K562 (cell line): ENCODE measurements around the gene PRKAG1. TPM values are rescaled to one million over a fixed set of nuclear protein-coding genes. Genes with fewer than 3 reads are reported as not detected.

Experiments
- ATAC-seq: fragments of 200-7000 bp; cut with Tn5 transposase; 3 replicates; pipeline ENCODE4 v1.9.1; 2020; ENCODE audit warnings: moderate library complexity
- BruUV-seq: library from RNA; stranded (reverse); fragments of 400-500 nt; replicated peaks from 2 replicates; lab custom pipeline; 2021; lab: Mats Ljungman, UMichigan
- CTCF ChIA-PET: fragments of 300-600 bp; formaldehyde crosslinking; extraction: SDS; loops from one replicate; lab custom pipeline; 2021; ENCODE audit warnings: low intra/inter-chr PET ratio; lab: Yijun Ruan, JAX
- POLR2A ChIA-PET: fragments of 300-600, 350-650 bp; sonication (Branson Sonifier 250); formaldehyde crosslinking; extraction: SDS; loops from one replicate; lab custom pipeline; 2021; ENCODE audit warnings: antibody characterized with exemption, inconsistent platforms; lab: Yijun Ruan, JAX
- DNase-seq, 4 experiments: peaks; one replicate each; pipeline versions ENCODE4 v3.0.0 to v3.0.0-alpha.2; 2011 to 2018; ENCODE audit warnings: low spot score in 3 of 4, mixed read lengths in 3 of 4; ENCODE audit errors: extremely low read depth in 1 of 4
- FAIRE-seq: peaks from 2 replicates; lab custom pipeline; 2011; peaks lifted over from hg19 to GRCh38; lab: Jason Lieb, UNC
- H2AFZ ChIP-seq: 2 replicates; pipeline ENCODE4 v1.6.0; 2011; ENCODE audit warnings: low read depth, low read length, control low read depth, inconsistent platforms
- H3K27ac ChIP-seq: fragments of 200-600 bp; 3 replicates; pipeline ENCODE4 v1.8.0; 2011; ENCODE audit warnings: low read depth, mild to moderate bottlenecking, control low read depth, inconsistent platforms, low read length, moderate library complexity, mixed read lengths; ENCODE audit errors: extremely low read depth
- H3K27me3 ChIP-seq, 2 experiments: fragments of 300-600 bp in 1 of 2; 2 replicates in 1 of 2; 3 replicates in 1 of 2; pipeline versions ENCODE4 v1.6.0 to v1.8.0; 2011; ENCODE audit warnings: inconsistent platforms in 2 of 2, low read length in 2 of 2, mild to moderate bottlenecking in 1 of 2, mixed read lengths in 1 of 2, moderate library complexity in 1 of 2; ENCODE audit not compliant: control insufficient read depth in 2 of 2, insufficient read depth in 2 of 2
- H3K36me3 ChIP-seq: fragments of 300-600 bp; 3 replicates; pipeline ENCODE4 v1.8.0; 2011; ENCODE audit warnings: mild to moderate bottlenecking, low read length, inconsistent platforms; ENCODE audit not compliant: control insufficient read depth, insufficient read depth
- H3K4me1 ChIP-seq, 2 experiments: fragments of 200-600 bp in 1 of 2; replicated peaks in 1 of 2; 2 replicates in 1 of 2; 3 replicates in 1 of 2; pipeline versions ENCODE4 v1.5.1 to v1.8.0; 2011; ENCODE audit warnings: inconsistent platforms in 2 of 2, low read length in 2 of 2, mild to moderate bottlenecking in 1 of 2, mixed read lengths in 1 of 2, moderate library complexity in 1 of 2; ENCODE audit not compliant: control insufficient read depth in 2 of 2, insufficient read depth in 2 of 2
- H3K4me2 ChIP-seq: 2 replicates; pipeline ENCODE4 v1.6.1; 2011; ENCODE audit warnings: low read length, control low read depth, inconsistent platforms, mixed read lengths; ENCODE audit not compliant: insufficient read depth
- H3K4me3 ChIP-seq: fragments of 200-600 bp; sonication (generic), shearing (Covaris generic); 2 replicates; pipeline ENCODE4 v1.5.1; 2016; ENCODE audit warnings: control low read depth, inconsistent platforms
- H3K79me2 ChIP-seq: fragments of 200-600 bp; 3 replicates; pipeline ENCODE4 v1.8.0; 2011; ENCODE audit warnings: low read length, inconsistent platforms; ENCODE audit not compliant: control insufficient read depth, insufficient read depth
- H3K9ac ChIP-seq, 2 experiments: 2 replicates each; pipeline versions ENCODE4 v1.6.0 to v1.6.1; 2011; ENCODE audit warnings: low read depth in 2 of 2, low read length in 2 of 2, control low read depth in 1 of 2, inconsistent platforms in 1 of 2, mild to moderate bottlenecking in 1 of 2, mixed read lengths in 1 of 2; ENCODE audit not compliant: insufficient read depth in 1 of 2
- H3K9me1 ChIP-seq: one replicate; pipeline ENCODE4 v1.6.0; 2011; ENCODE audit warnings: inconsistent platforms, mild to moderate bottlenecking, low read length, moderate library complexity; ENCODE audit not compliant: control insufficient read depth, insufficient read depth
- H3K9me3 ChIP-seq: replicated peaks from 2 replicates; pipeline ENCODE4 v1.5.1; 2011; ENCODE audit warnings: low read depth, low read length, inconsistent platforms; ENCODE audit not compliant: control insufficient read depth, insufficient read depth
- H4K20me1 ChIP-seq: replicated peaks from 2 replicates; pipeline ENCODE4 v1.6.1; 2011; ENCODE audit warnings: low read length, inconsistent platforms, mixed read lengths; ENCODE audit not compliant: control insufficient read depth, insufficient read depth
- ATF6 ChIP-seq: sonication (generic); formaldehyde crosslinking; IDR thresholded peaks from 2 replicates; pipeline ENCODE4 v1.4.0; 2020; ENCODE audit warnings: mild to moderate bottlenecking, missing genetic modification reagents
- EGR1 ChIP-seq: fragments of 450-650 bp; conservative IDR thresholded peaks from 2 replicates; pipeline ENCODE4 v1.6.1; 2017; ENCODE audit warnings: mild to moderate bottlenecking
- ERF ChIP-seq: fragments of 450-650 bp; formaldehyde crosslinking; IDR thresholded peaks from 2 replicates; pipeline ENCODE4 v1.4.0; 2020; ENCODE audit warnings: mild to moderate bottlenecking, mixed read lengths
- FOXJ2 ChIP-seq: fragments of 200-800 bp; sonication (Bioruptor generic); IDR thresholded peaks from 2 replicates; pipeline ENCODE4 v1.6.1; 2016; ENCODE audit warnings: missing genetic modification characterization, missing compliant biosample characterization
- GABPB2 ChIP-seq: fragments of 250-450 bp; sonication (Bioruptor Pico); conservative IDR thresholded peaks from 2 replicates; pipeline ENCODE4 v1.5.1; 2021; ENCODE audit warnings: mild to moderate bottlenecking
- MYC ChIP-seq, 2 experiments: fragments of 250-450 bp in 1 of 2; sonication (Bioruptor Pico) in 1 of 2; IDR thresholded peaks; 2 replicates each; pipeline versions ENCODE4 v1.5.1 to v1.6.1; 2012 to 2021; ENCODE audit warnings: low read depth in 2 of 2, borderline replicate concordance in 1 of 2, improper control_type of control experiment in 1 of 2, low read length in 1 of 2, mild to moderate bottlenecking in 1 of 2, moderate library complexity in 1 of 2
- NRF1 ChIP-seq, 2 experiments: fragments of 450-650 bp; IDR thresholded peaks in 1 of 2; conservative IDR thresholded peaks in 1 of 2; 2 replicates each; pipeline ENCODE4 v1.6.1; 2014; ENCODE audit warnings: mild to moderate bottlenecking in 2 of 2
- PHF20 ChIP-seq: fragments of 450-650 bp; IDR thresholded peaks from 2 replicates; pipeline ENCODE4 v1.6.1; 2018; ENCODE audit not compliant: partially characterized antibody
- PML ChIP-seq: IDR thresholded peaks from 2 replicates; pipeline ENCODE4 v1.6.1; 2012; ENCODE audit warnings: low read length, inconsistent platforms
- POLR2G ChIP-seq: fragments of 200-400 bp; formaldehyde crosslinking; IDR thresholded peaks from 2 replicates; pipeline ENCODE4 v1.6.1; 2017; ENCODE audit warnings: low read depth, mild to moderate bottlenecking, antibody characterized with exemption, low read length, moderate library complexity
- PPARD ChIP-seq: fragments of 250-450 bp; sonication (Bioruptor Pico); IDR thresholded peaks from 2 replicates; pipeline ENCODE4 v1.8.0; 2022; ENCODE audit warnings: inconsistent platforms, mild to moderate bottlenecking, moderate library complexity
- SRSF3 ChIP-seq: fragments of 200-400 bp; formaldehyde crosslinking; IDR thresholded peaks from 2 replicates; pipeline ENCODE4 v1.6.1; 2016; ENCODE audit warnings: mild to moderate bottlenecking, low read length, moderate library complexity; ENCODE audit not compliant: insufficient read depth
- TBP ChIP-seq: optimal IDR thresholded peaks from 2 replicates; pipeline ENCODE3; 2011; ENCODE audit warnings: low read depth, low read length, improper control_type of control experiment
- ZBTB33 ChIP-seq: sonication (generic); formaldehyde crosslinking; IDR thresholded peaks from 2 replicates; pipeline ENCODE4 v1.8.1; 2023; ENCODE audit warnings: mild to moderate bottlenecking, missing genetic modification reagents
- ZNF174 ChIP-seq: fragments of 250-450 bp; sonication (Bioruptor Pico); IDR thresholded peaks from 2 replicates; pipeline ENCODE4 v1.4.0; 2020; ENCODE audit warnings: mild to moderate bottlenecking
- ZNF408 ChIP-seq: fragments of 250-450 bp; sonication (Bioruptor Pico); IDR thresholded peaks from 2 replicates; pipeline ENCODE4 v1.4.0; 2020; ENCODE audit warnings: low read depth, mild to moderate bottlenecking, moderate library complexity
- WGBS: fragments of 100-300 bp; shearing (Covaris generic); methylation state at CpG from one replicate; pipeline ENCODE4 v1.1.6; 2016; ENCODE audit warnings: low coverage, mixed read lengths; ENCODE audit not compliant: insufficient coverage; ENCODE audit errors: missing lambda C conversion rate; 5-methylcytosine and 5-hydroxymethylcytosine counted together
- in situ Hi-C: fragments of 300-500 bp; cut with MboI; formaldehyde crosslinking; loops from 4 replicates; pipeline ENCODE4 v1.15.0; 2018; ENCODE audit warnings: inconsistent platforms, mixed read lengths
- intact Hi-C: fragments of 100-400 bp; cut with micrococcal nuclease; formaldehyde crosslinking; loops from 2 replicates; pipeline ENCODE4 v1.14.2; 2022
- polyA plus RNA-seq, 8 experiments: library from polyadenylated mRNA; depleted of rRNA in 4 of 8; stranded (reverse) in 5 of 8; unstranded in 3 of 8; fragments of >200 nt; fragmentation: Nextera tagmentation in 2 of 8; fragmentation: Illumina TruSeq in 1 of 8; extraction: Ambion mirVana in 2 of 8; extraction: Trizol in 1 of 8; gene quantifications; 2 replicates each; pipeline versions ENCODE4 v1.2.1 to v1.2.3, GENCODE V29; 2011 to 2014; ENCODE audit warnings: inconsistent platforms in 1 of 8, missing spikeins in 1 of 8
- total RNA-seq, 7 experiments: library from RNA; depleted of rRNA in 6 of 7; stranded (reverse); fragments of >200 nt in 6 of 7; fragmentation: Illumina TruSeq in 2 of 7; extraction: Trizol in 2 of 7; gene quantifications; 2 replicates each; pipeline versions ENCODE4 v1.2.1 to v1.2.3, GENCODE V29; 2011 to 2021; ENCODE audit warnings: low replicate concordance in 1 of 7

Gene PRKAG1
- total and polyA plus RNA-seq, 9 of the 15 experiments (the other 6 are each of a cell fraction or from before 2014, with no cell fraction given) = 51.1 to 126 (median 79.1) TPM

DNA sequence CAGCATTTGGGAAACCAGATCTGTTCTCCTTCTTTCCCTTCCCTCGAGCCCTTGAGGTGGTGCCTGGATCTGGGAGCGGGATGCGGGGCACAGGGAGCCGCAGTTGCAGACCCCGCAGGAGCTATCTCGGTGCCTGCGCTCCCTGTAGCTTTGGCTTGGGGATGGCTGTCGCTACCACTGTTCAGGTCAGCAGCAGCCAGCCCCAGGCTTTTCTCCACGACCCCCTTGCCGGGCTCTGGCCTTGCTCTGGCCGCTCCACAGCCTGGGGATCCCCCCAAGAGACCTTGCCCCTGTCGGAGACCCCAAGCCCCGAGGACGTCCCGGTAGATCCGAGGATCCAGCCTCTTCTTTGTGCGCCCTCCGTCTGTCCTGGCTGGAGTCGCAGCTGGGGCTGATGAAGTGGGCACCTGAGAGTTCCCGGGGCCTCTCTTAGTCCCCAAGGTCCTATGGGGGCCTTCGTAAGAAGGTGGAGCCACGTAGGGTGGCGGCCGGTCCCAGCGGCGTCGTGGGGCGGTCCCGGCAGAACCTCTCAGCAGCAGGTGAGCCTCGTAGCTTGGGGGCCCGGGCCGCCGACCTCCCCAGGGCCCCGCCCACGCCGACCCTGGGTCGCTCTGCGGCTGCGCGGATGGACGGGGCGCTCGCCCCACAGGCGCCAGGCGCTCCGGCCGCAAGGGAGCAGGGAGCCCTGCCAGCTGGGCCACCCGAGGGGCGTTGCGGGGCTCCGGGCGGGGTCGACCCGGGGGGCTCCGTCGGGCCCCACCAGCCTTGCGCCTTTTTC, 20.7 kb downstream of the PRKAG1 start:
- peak overlapping the region; percentile 83 for H2AFZ ChIP-seq
- in situ Hi-C loops = no loop called here
- FAIRE-seq = no peak
- no peak for TF ChIP-seq ZNF174 (CRISPR knock-in tag)
- no peak for TF ChIP-seq ZNF408 (CRISPR knock-in tag)
- TF ChIP-seq ZBTB33 (CRISPR knock-in tag) = peak; percentile 88
- TF ChIP-seq MYC (IDR thresholded peaks at IDR 0.05; ENCODE audit: low read depth, low read length) = no peak
- TF ChIP-seq MYC (CRISPR knock-in tag; IDR thresholded peaks at IDR 0.05; ENCODE audit: borderline replicate concordance, low read depth) = no peak
- no peak for TF ChIP-seq SRSF3
- no peak for TF ChIP-seq FOXJ2 (tag)
- TF ChIP-seq NRF1 (conservative IDR thresholded peaks at IDR 0.05 in 1 of 2, IDR thresholded peaks at IDR 0.05 in 1 of 2) = peak; percentile 81 to 83
- TF ChIP-seq GABPB2 = no peak
- TF ChIP-seq EGR1 = peak; percentile 39; the same call in 1 of the 2 replicates
- no peak for TF ChIP-seq PPARD (CRISPR knock-in tag)
- TF ChIP-seq TBP = no peak
- TF ChIP-seq POLR2G = peak; percentile 66
- no peak for TF ChIP-seq PHF20
- TF ChIP-seq PML = no peak
- TF ChIP-seq ERF (CRISPR knock-in tag) = 0 out of 2 replicates have a peak, but pooled peaks have one; percentile 3
- no peak for TF ChIP-seq ATF6 (CRISPR knock-in tag)

More for the DNA sequence above, 20.7 kb downstream of the PRKAG1 start:
- intact Hi-C loops = loop anchor here (2.0 to 10.0 kb wide), 2 partner anchors 21 to 237 kb away; partner anchors contain the start of gene PRKAG1
- POLR2A ChIA-PET = interaction anchor here (0.6 to 9.5 kb wide), 5 partner anchors 8 to 490 kb away, joined by 3 to 78 read pairs (median 4); partner anchors contain the start of gene PRKAG1
- H3K27ac ChIP-seq = no peak overlapping the region; the same call in 2 of the 3 replicates
- H3K9me3 ChIP-seq = no peaks in the 10 kb centered on the region
- H3K9ac ChIP-seq = peak overlapping the region; percentile 36 to 90
- H4K20me1 ChIP-seq = no peaks in the 10 kb centered on the region
- peaks cover 16% of the 10 kb centered on the region; the same call in 2 of the 3 replicates for H3K79me2 ChIP-seq
- H3K36me3 ChIP-seq = peaks cover 26% of the 10 kb centered on the region; the same call in 2 of the 3 replicates
- no TSS peak for BruUV-seq
- 77% methylated on average over 21 of the region's 57 CpGs for WGBS
- H3K4me1 ChIP-seq = peaks cover 14 to 51% of the 10 kb centered on the region in 2 experiments
- no peaks in the 10 kb centered on the region for H3K9me1 ChIP-seq
- CTCF ChIA-PET = interaction anchor here (0.8 to 1.3 kb wide), 3 partner anchors 46 to 95 kb away, joined by 3 to 4 read pairs (median 3); no protein-coding TSS in a partner anchor
- peak overlapping the region; percentile 40 for H3K4me3 ChIP-seq
- peak; percentile 34 to 84 (median 80) for DNase-seq
- peak; percentile 47 for ATAC-seq
- peak overlapping the region; percentile 74; the same call in 1 of the 2 replicates for H3K4me2 ChIP-seq
- H3K27me3 ChIP-seq = no peaks in the 10 kb centered on the region
